Liver (tissue), 9 donors: ENCODE data around the gene RAD9A. TPM values are rescaled to one million over a fixed set of nuclear protein-coding genes. Genes with fewer than 3 reads are reported as not detected.
A peak's percentile ranks its signal among the peaks of the same experiment; 100 is the strongest.

ENCODE experiments used
- DNase-seq: peaks from one replicate; pipeline ENCODE4 v3.0.0-alpha.2; 2017; ENCODE audit warnings: low spot score
- H3K27ac ChIP-seq, 2 donors: one replicate each; pipeline ENCODE4 v1.7.0; 2013; ENCODE audit warnings: inconsistent platforms in 2 of 2, low read length in 2 of 2, control low read depth in 1 of 2, low read depth in 1 of 2, mild to moderate bottlenecking in 1 of 2
- H3K27me3 ChIP-seq, 4 donors: one replicate each; pipeline versions ENCODE4 v1.6.1 to v1.7.0; 2013; ENCODE audit warnings: low read length in 3 of 4, inconsistent platforms in 1 of 4, mild to moderate bottlenecking in 1 of 4, moderate library complexity in 1 of 4; ENCODE audit not compliant: control insufficient read depth in 4 of 4, insufficient read depth in 4 of 4
- H3K36me3 ChIP-seq, 4 donors: one replicate each; pipeline versions ENCODE4 v1.6.1 to v1.7.0; 2013; ENCODE audit warnings: low read length in 3 of 4, mild to moderate bottlenecking in 3 of 4, low read depth in 1 of 4, moderate library complexity in 1 of 4; ENCODE audit not compliant: control insufficient read depth in 4 of 4, insufficient read depth in 3 of 4
- H3K4me1 ChIP-seq, 4 donors: one replicate each; pipeline versions ENCODE4 v1.6.1 to v1.7.0; 2013; ENCODE audit warnings: low read length in 3 of 4, mild to moderate bottlenecking in 3 of 4, moderate library complexity in 1 of 4; ENCODE audit not compliant: control insufficient read depth in 4 of 4, insufficient read depth in 4 of 4
- H3K4me3 ChIP-seq, 3 donors: one replicate each; pipeline versions ENCODE4 v1.6.1 to v1.7.0; 2013; ENCODE audit warnings: low read length in 3 of 3, control low read depth in 1 of 3, low read depth in 1 of 3, mild to moderate bottlenecking in 1 of 3
- H3K9ac ChIP-seq, 2 donors: one replicate each; pipeline ENCODE4 v1.7.0; 2013; ENCODE audit warnings: low read length in 2 of 2, mild to moderate bottlenecking in 2 of 2, moderate library complexity in 2 of 2, control low read depth in 1 of 2, low read depth in 1 of 2
- H3K9me3 ChIP-seq, 4 donors: one replicate each; pipeline versions ENCODE4 v1.6.1 to v1.7.0; 2013; ENCODE audit warnings: low read length in 3 of 4; ENCODE audit not compliant: control insufficient read depth in 4 of 4
- ATF3 ChIP-seq: IDR thresholded peaks from 2 replicates; pipeline ENCODE4 v1.6.1; 2016; ENCODE audit warnings: antibody characterized with exemption
- EGR1 ChIP-seq, 2 donors: IDR thresholded peaks; 2 replicates each; pipeline ENCODE4 v1.6.1; 2016 to 2018; ENCODE audit warnings: antibody characterized with exemption in 2 of 2, low read depth in 2 of 2
- FOXA1 ChIP-seq: IDR thresholded peaks from 2 replicates; pipeline ENCODE4 v1.6.1; 2016; ENCODE audit warnings: antibody characterized with exemption
- GABPA ChIP-seq, 2 donors: IDR thresholded peaks in 1 of 2; conservative IDR thresholded peaks in 1 of 2; 2 replicates each; pipeline ENCODE4 v1.6.1; 2016; ENCODE audit warnings: antibody characterized with exemption in 2 of 2, mild to moderate bottlenecking in 1 of 2, moderate library complexity in 1 of 2
- HNF4A ChIP-seq, 2 donors: conservative IDR thresholded peaks; 2 replicates each; pipeline ENCODE4 v1.6.1; 2016; ENCODE audit warnings: antibody characterized with exemption in 2 of 2, mild to moderate bottlenecking in 2 of 2
- JUND ChIP-seq, 2 donors: IDR thresholded peaks; 2 replicates each; pipeline ENCODE4 v1.6.1; 2016; ENCODE audit warnings: antibody characterized with exemption in 2 of 2
- NR2F2 ChIP-seq: IDR thresholded peaks from 2 replicates; pipeline ENCODE4 v1.6.1; 2016; ENCODE audit warnings: antibody characterized with exemption
- REST ChIP-seq: IDR thresholded peaks from 2 replicates; pipeline ENCODE4 v1.6.1; 2016; ENCODE audit warnings: antibody characterized with exemption, mild to moderate bottlenecking
- SP1 ChIP-seq: IDR thresholded peaks from 2 replicates; pipeline ENCODE4 v1.6.1; 2018; ENCODE audit warnings: antibody characterized with exemption, mild to moderate bottlenecking
- TAF1 ChIP-seq: conservative IDR thresholded peaks from 2 replicates; pipeline ENCODE4 v1.6.1; 2016; ENCODE audit warnings: antibody characterized with exemption, mild to moderate bottlenecking
- YY1 ChIP-seq: IDR thresholded peaks from 2 replicates; pipeline ENCODE4 v1.6.1; 2016; ENCODE audit warnings: antibody characterized with exemption, mild to moderate bottlenecking
- WGBS: extraction: QIAGEN DNeasy Blood & Tissue Kit; methylation state at CpG from one replicate; pipeline ENCODE4 v1.1.7; 2013; 5-methylcytosine and 5-hydroxymethylcytosine counted together
- polyA plus RNA-seq, 2 donors: library from polyadenylated mRNA; stranded (reverse) in 1 of 2; unstranded in 1 of 2; fragments of 200-250 nt in 1 of 2; fragments of >200 nt in 1 of 2; fragmentation: Nextera tagmentation in 1 of 2; extraction: Ambion mirVana in 1 of 2; gene quantifications; one replicate each; pipeline versions ENCODE4 v1.2.1 to v1.2.3, GENCODE V29; 2013 to 2015
- total RNA-seq, 2 donors: library from RNA; depleted of rRNA; stranded (reverse); fragments of >200 nt; gene quantifications; one replicate each; pipeline ENCODE4 v1.2.3, GENCODE V29; 2014
- TF ChIP-seq, protein P1 (sequence below): IDR thresholded peaks from 2 replicates; pipeline ENCODE4 v1.6.1; 2016; ENCODE audit warnings: antibody characterized with exemption
- TF ChIP-seq, protein P2 (sequence below): fragments of 150-350 bp; IDR thresholded peaks from 2 replicates; pipeline ENCODE4 v1.5.1; 2017; ENCODE audit warnings: improper control_type of control experiment, low read depth, low read length; ENCODE audit not compliant: missing input control
- TF ChIP-seq, protein P3 (sequence below): IDR thresholded peaks from 2 replicates; pipeline ENCODE4 v1.6.1; 2016; ENCODE audit warnings: antibody characterized with exemption
- donor health status: healthy.
- donor health status: healthy.
- donor health status: healthy.
- donor health status: healthy.
- donor health status: healthy.

The RAD9A gene
- total and polyA plus RNA-seq, 4 donors: 4.5 to 8.6 (median 5.6) TPM

- Histone ChIP-seq H3K36me3 (peaks cover 0 to 8% (median 3%) of the 10 kb centered on the region in 4 donors), H3K27ac (peak overlapping the region; percentile 57 to 63), H3K9ac (peak overlapping the region; percentile 45 to 59), H3K4me1 (peaks cover 0 to 22% (median 16%) of the 10 kb centered on the region in 4 donors), H3K27me3 (no peaks in the 10 kb centered on the region), H3K9me3 (no peaks in the 10 kb centered on the region), H3K4me3 (peak overlapping the region in 2 of 3 donors; percentile 81 to 94)
- no peak for DNase-seq
- TF ChIP-seq SP1: no peak
- TF ChIP-seq JUND (IDR thresholded peaks at IDR 0.05): no peak
- TF ChIP-seq, protein P1, sequence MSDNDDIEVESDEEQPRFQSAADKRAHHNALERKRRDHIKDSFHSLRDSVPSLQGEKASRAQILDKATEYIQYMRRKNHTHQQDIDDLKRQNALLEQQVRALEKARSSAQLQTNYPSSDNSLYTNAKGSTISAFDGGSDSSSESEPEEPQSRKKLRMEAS: no peak
- TF ChIP-seq ATF3: no peak
- 25% methylated on average over 15 of the region's 15 CpGs for WGBS
These were observed 861 bp upstream of the RAD9A start for GRCh38 chr11:67390947-67391303.

GRCh38 chr11:67392183-67392715, 463 bp downstream of the RAD9A start:
- Histone ChIP-seq H3K4me3 (peak overlapping the region; percentile 81 to 94 (median 85)), H3K9me3 (no peaks in the 10 kb centered on the region), H3K9ac (peak overlapping the region; percentile 36 to 53), H3K36me3 (peaks cover under 1 to 13% (median 8%) of the 10 kb centered on the region in 4 donors), H3K27me3 (no peaks in the 10 kb centered on the region), H3K4me1 (peaks cover 0 to 23% (median 16%) of the 10 kb centered on the region in 4 donors), H3K27ac (peak overlapping the region; percentile 52 to 63)
- no peak for DNase-seq
- WGBS: 5% methylated on average over 31 of the region's 31 CpGs
- TF ChIP-seq NR2F2 (no peak), YY1 (no peak), ATF3 (no peak), HNF4A (conservative IDR thresholded peaks at IDR 0.05) (no peak), SP1 (no peak), GABPA (IDR thresholded peaks at IDR 0.05 in 1 of 2, conservative IDR thresholded peaks at IDR 0.05 in 1 of 2) (no peak), REST (no peak)

GRCh38 chr11:67393437-67393836, 1.7 kb downstream of the RAD9A start:
- no peak overlapping the region for H3K9ac ChIP-seq
- 95% methylated on average over 18 of the region's 18 CpGs for WGBS
- no peak for DNase-seq
- no peak overlapping the region for H3K27ac ChIP-seq
- H3K27me3 ChIP-seq: no peaks in the 10 kb centered on the region
- H3K4me1 ChIP-seq: peaks cover 0 to 26% (median 16%) of the 10 kb centered on the region in 4 donors
- H3K9me3 ChIP-seq: no peaks in the 10 kb centered on the region
- H3K36me3 ChIP-seq: peaks cover 12 to 25% (median 15%) of the 10 kb centered on the region in 4 donors
- no peak overlapping the region for H3K4me3 ChIP-seq
- no peak for TF ChIP-seq SP1
- TF ChIP-seq, protein P2, sequence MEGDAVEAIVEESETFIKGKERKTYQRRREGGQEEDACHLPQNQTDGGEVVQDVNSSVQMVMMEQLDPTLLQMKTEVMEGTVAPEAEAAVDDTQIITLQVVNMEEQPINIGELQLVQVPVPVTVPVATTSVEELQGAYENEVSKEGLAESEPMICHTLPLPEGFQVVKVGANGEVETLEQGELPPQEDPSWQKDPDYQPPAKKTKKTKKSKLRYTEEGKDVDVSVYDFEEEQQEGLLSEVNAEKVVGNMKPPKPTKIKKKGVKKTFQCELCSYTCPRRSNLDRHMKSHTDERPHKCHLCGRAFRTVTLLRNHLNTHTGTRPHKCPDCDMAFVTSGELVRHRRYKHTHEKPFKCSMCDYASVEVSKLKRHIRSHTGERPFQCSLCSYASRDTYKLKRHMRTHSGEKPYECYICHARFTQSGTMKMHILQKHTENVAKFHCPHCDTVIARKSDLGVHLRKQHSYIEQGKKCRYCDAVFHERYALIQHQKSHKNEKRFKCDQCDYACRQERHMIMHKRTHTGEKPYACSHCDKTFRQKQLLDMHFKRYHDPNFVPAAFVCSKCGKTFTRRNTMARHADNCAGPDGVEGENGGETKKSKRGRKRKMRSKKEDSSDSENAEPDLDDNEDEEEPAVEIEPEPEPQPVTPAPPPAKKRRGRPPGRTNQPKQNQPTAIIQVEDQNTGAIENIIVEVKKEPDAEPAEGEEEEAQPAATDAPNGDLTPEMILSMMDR: no peak
- TF ChIP-seq NR2F2: no peak
- no peak for TF ChIP-seq ATF3
- TF ChIP-seq TAF1: no peak
- no peak for TF ChIP-seq EGR1 (IDR thresholded peaks at IDR 0.05; ENCODE audit: low read depth in 2 of 2)
- TF ChIP-seq, protein P3, sequence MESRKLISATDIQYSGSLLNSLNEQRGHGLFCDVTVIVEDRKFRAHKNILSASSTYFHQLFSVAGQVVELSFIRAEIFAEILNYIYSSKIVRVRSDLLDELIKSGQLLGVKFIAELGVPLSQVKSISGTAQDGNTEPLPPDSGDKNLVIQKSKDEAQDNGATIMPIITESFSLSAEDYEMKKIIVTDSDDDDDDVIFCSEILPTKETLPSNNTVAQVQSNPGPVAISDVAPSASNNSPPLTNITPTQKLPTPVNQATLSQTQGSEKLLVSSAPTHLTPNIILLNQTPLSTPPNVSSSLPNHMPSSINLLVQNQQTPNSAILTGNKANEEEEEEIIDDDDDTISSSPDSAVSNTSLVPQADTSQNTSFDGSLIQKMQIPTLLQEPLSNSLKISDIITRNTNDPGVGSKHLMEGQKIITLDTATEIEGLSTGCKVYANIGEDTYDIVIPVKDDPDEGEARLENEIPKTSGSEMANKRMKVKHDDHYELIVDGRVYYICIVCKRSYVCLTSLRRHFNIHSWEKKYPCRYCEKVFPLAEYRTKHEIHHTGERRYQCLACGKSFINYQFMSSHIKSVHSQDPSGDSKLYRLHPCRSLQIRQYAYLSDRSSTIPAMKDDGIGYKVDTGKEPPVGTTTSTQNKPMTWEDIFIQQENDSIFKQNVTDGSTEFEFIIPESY: no peak
- TF ChIP-seq FOXA1: no peak
- TF ChIP-seq REST: no peak
